HepG2 (cell line): ENCODE measurements around the gene TSPAN2. TPM values are rescaled to one million over a fixed set of nuclear protein-coding genes. Genes with fewer than 3 reads are reported as not detected.

Source experiments
- CBX5 ChIP-seq: sonication (generic); formaldehyde crosslinking; IDR thresholded peaks from 2 replicates; pipeline ENCODE4 v1.4.0; 2020; ENCODE audit warnings: missing genetic modification reagents, borderline replicate concordance
- GATAD1 ChIP-seq: IDR thresholded peaks from 2 replicates; pipeline ENCODE4 v1.6.1; 2016; ENCODE audit warnings: missing genetic modification reagents, missing compliant biosample characterization
- HHEX ChIP-seq: IDR thresholded peaks from 2 replicates; pipeline ENCODE4 v1.6.1; 2016; ENCODE audit warnings: control low read depth
- ISL2 ChIP-seq: sonication (generic); formaldehyde crosslinking; IDR thresholded peaks from 2 replicates; pipeline ENCODE4 v1.5.0; 2020; ENCODE audit warnings: missing genetic modification reagents
- KAT7 ChIP-seq: IDR thresholded peaks from 2 replicates; pipeline ENCODE4 v1.6.1; 2018; ENCODE audit warnings: borderline replicate concordance, missing compliant biosample characterization
- KLF16 ChIP-seq, 2 experiments: sonication (generic) in 1 of 2; formaldehyde crosslinking in 1 of 2; IDR thresholded peaks; 2 replicates each; pipeline versions ENCODE4 v1.6.1 to v1.8.0; 2016 to 2023; ENCODE audit warnings: missing genetic modification reagents in 2 of 2, missing compliant biosample characterization in 1 of 2
- MAFK ChIP-seq, 2 experiments: IDR thresholded peaks in 1 of 2; conservative IDR thresholded peaks in 1 of 2; 2 replicates each; pipeline ENCODE4 v1.6.1; 2011; ENCODE audit warnings: improper control_type of control experiment in 2 of 2, low read length in 2 of 2
- MYNN ChIP-seq: sonication (generic); formaldehyde crosslinking; IDR thresholded peaks from 2 replicates; pipeline ENCODE4 v1.4.0; 2020; ENCODE audit warnings: mild to moderate bottlenecking, low read depth, missing genetic modification reagents
- NFE2L2 ChIP-seq: fragments of 150-350 bp; IDR thresholded peaks from 2 replicates; pipeline ENCODE4 v1.6.1; 2014; ENCODE audit warnings: low read length
- NFYB ChIP-seq: sonication (generic); formaldehyde crosslinking; IDR thresholded peaks from 2 replicates; pipeline ENCODE4 v1.4.0; 2020; ENCODE audit warnings: missing genetic modification reagents
- RFX5 ChIP-seq: IDR thresholded peaks from 2 replicates; pipeline ENCODE4 v1.6.1; 2011; ENCODE audit warnings: low read depth, low read length, improper control_type of control experiment
- SIX1 ChIP-seq: sonication (generic); formaldehyde crosslinking; IDR thresholded peaks from 2 replicates; pipeline ENCODE4 v1.4.0; 2020; ENCODE audit warnings: missing genetic modification reagents, borderline replicate concordance
- SOX13 ChIP-seq, 3 experiments: fragments of 450-650 bp in 1 of 3; sonication (generic) in 1 of 3; formaldehyde crosslinking in 1 of 3; IDR thresholded peaks in 2 of 3; conservative IDR thresholded peaks in 1 of 3; 2 replicates each; pipeline versions ENCODE4 v1.5.0 to v1.6.1; 2016 to 2020; ENCODE audit warnings: antibody characterized with exemption in 1 of 3, mild to moderate bottlenecking in 1 of 3, missing compliant biosample characterization in 1 of 3, missing genetic modification reagents in 1 of 3, moderate library complexity in 1 of 3
- TSC22D2 ChIP-seq: sonication (generic); formaldehyde crosslinking; IDR thresholded peaks from 2 replicates; pipeline ENCODE4 v1.5.1; 2020; ENCODE audit warnings: missing genetic modification reagents, mild to moderate bottlenecking, borderline replicate concordance
- ZIK1 ChIP-seq: sonication (generic); formaldehyde crosslinking; IDR thresholded peaks from 2 replicates; pipeline ENCODE4 v1.5.0; 2020; ENCODE audit warnings: mild to moderate bottlenecking, low read depth, missing genetic modification reagents, borderline replicate concordance
- ZNF121 ChIP-seq: sonication (generic); formaldehyde crosslinking; IDR thresholded peaks from 2 replicates; pipeline ENCODE4 v1.5.0; 2020; ENCODE audit warnings: mild to moderate bottlenecking, missing genetic modification reagents
- ZNF235 ChIP-seq: sonication (generic); formaldehyde crosslinking; IDR thresholded peaks from 2 replicates; pipeline ENCODE4 v1.8.1; 2023; ENCODE audit warnings: mild to moderate bottlenecking, missing genetic modification reagents, borderline replicate concordance
- ZNF660 ChIP-seq: sonication (generic); formaldehyde crosslinking; IDR thresholded peaks from 2 replicates; pipeline ENCODE4 v1.5.1; 2020; ENCODE audit warnings: mild to moderate bottlenecking, low read depth, missing genetic modification reagents, borderline replicate concordance
- ZNF883 ChIP-seq: sonication (generic); formaldehyde crosslinking; IDR thresholded peaks from 2 replicates; pipeline ENCODE4 v1.5.1; 2020; ENCODE audit warnings: mild to moderate bottlenecking, missing genetic modification reagents; ENCODE audit errors: not compliant biosample characterization
- polyA plus RNA-seq, 8 experiments: library from polyadenylated mRNA; depleted of rRNA in 3 of 8; stranded (reverse) in 7 of 8; unstranded in 1 of 8; fragments of >200 nt; fragmentation: Illumina TruSeq in 4 of 8; extraction: Trizol in 4 of 8; gene quantifications; 2 replicates each; pipeline versions ENCODE4 v1.2.1 to v1.2.3, GENCODE V29; 2011 to 2016; ENCODE audit warnings: low read depth in 4 of 8, missing spikeins in 1 of 8, mixed read lengths in 1 of 8; ENCODE audit not compliant: insufficient read depth in 1 of 8
- total RNA-seq, 5 experiments: library from RNA; depleted of rRNA; stranded (reverse); fragments of >200 nt; fragmentation: Illumina TruSeq; extraction: Trizol; gene quantifications; 2 replicates each; pipeline ENCODE4 v1.2.3, GENCODE V29; 2016; ENCODE audit warnings: low read depth in 1 of 5
- TF ChIP-seq, protein P1 (sequence below): sonication (generic); formaldehyde crosslinking; IDR thresholded peaks from 2 replicates; pipeline ENCODE4 v1.4.0; 2020; ENCODE audit warnings: missing genetic modification reagents
- TF ChIP-seq, protein P2 (sequence below): sonication (generic); formaldehyde crosslinking; IDR thresholded peaks from 2 replicates; pipeline ENCODE4 v1.4.0; 2020; ENCODE audit warnings: mild to moderate bottlenecking, missing genetic modification reagents, borderline replicate concordance

Gene TSPAN2
- total and polyA plus RNA-seq, 2 of the 13 experiments (the other 11 are each of a cell fraction or from before 2014, with no cell fraction given), result not detected

DNA sequence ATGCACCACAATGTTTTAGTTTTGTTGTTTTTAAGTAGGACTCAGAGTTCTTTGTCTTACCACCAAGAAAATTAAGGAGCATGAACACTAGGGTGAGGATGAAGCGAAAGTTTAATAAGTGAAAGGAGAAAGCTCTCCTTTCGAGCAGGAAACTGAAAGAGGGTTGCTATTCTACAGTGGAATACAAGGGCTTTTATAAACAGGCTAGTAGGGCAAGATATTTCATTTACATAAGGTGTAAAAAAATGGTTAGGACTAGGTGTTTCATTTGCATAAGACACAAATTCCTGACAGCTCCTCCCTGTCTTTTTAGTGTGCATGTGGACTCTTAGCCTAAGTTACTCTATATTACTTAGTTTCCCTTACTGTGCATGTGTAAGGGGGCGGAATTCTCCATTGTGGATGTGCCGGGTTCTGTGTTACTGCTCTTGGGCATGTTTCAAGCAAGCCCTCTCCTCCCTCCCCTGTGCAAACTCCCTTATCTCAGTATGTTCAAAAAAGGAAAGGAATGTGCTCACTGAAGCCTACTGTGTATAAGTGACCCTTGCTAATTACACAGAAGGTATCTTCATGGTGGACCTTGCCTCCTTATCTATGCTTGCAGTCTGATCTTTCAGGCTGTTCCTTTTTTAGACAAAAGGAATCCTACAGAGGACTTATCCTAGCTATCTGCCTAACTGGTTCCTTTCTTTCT, 52.3 kb downstream of the TSPAN2 start (continued):
- TF ChIP-seq, protein P1, sequence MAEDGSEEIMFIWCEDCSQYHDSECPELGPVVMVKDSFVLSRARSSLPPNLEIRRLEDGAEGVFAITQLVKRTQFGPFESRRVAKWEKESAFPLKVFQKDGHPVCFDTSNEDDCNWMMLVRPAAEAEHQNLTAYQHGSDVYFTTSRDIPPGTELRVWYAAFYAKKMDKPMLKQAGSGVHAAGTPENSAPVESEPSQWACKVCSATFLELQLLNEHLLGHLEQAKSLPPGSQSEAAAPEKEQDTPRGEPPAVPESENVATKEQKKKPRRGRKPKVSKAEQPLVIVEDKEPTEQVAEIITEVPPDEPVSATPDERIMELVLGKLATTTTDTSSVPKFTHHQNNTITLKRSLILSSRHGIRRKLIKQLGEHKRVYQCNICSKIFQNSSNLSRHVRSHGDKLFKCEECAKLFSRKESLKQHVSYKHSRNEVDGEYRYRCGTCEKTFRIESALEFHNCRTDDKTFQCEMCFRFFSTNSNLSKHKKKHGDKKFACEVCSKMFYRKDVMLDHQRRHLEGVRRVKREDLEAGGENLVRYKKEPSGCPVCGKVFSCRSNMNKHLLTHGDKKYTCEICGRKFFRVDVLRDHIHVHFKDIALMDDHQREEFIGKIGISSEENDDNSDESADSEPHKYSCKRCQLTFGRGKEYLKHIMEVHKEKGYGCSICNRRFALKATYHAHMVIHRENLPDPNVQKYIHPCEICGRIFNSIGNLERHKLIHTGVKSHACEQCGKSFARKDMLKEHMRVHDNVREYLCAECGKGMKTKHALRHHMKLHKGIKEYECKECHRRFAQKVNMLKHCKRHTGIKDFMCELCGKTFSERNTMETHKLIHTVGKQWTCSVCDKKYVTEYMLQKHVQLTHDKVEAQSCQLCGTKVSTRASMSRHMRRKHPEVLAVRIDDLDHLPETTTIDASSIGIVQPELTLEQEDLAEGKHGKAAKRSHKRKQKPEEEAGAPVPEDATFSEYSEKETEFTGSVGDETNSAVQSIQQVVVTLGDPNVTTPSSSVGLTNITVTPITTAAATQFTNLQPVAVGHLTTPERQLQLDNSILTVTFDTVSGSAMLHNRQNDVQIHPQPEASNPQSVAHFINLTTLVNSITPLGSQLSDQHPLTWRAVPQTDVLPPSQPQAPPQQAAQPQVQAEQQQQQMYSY, result no peak
- TF ChIP-seq ZIK1 (CRISPR knock-in tag), result no peak
- peak; percentile 60; the same call in 1 of the 2 replicates for TF ChIP-seq ISL2 (CRISPR knock-in tag)
- TF ChIP-seq HHEX (CRISPR knock-in tag), result no peak
- no peak for TF ChIP-seq GATAD1 (CRISPR knock-in tag)
- no peak for TF ChIP-seq CBX5
- no peak for TF ChIP-seq MAFK (conservative IDR thresholded peaks at IDR 0.05 in 1 of 2, IDR thresholded peaks at IDR 0.05 in 1 of 2; ENCODE audit: low read length in 2 of 2)
- TF ChIP-seq KLF16 (CRISPR knock-in tag; IDR thresholded peaks at IDR 0.05), result no peak
- TF ChIP-seq SOX13 (IDR thresholded peaks at IDR 0.05), result no peak
- TF ChIP-seq SOX13 (CRISPR knock-in tag; conservative IDR thresholded peaks at IDR 0.05 in 1 of 2, IDR thresholded peaks at IDR 0.05 in 1 of 2), result peak in 1 of 2 experiments; percentile 69; a peak in 2 of 4 replicates
- no peak for TF ChIP-seq KAT7 (CRISPR knock-in tag)
- no peak for TF ChIP-seq NFE2L2
- no peak for TF ChIP-seq ZNF660
- TF ChIP-seq RFX5, result no peak
- TF ChIP-seq MYNN (CRISPR knock-in tag), result no peak
- TF ChIP-seq NFYB, result no peak
- peak; percentile 47; the same call in 1 of the 2 replicates for TF ChIP-seq SIX1 (CRISPR knock-in tag)
- no peak for TF ChIP-seq TSC22D2 (CRISPR knock-in tag)
- TF ChIP-seq ZNF883 (CRISPR knock-in tag), result no peak
- no peak for TF ChIP-seq ZNF121 (CRISPR knock-in tag)
- TF ChIP-seq, protein P2, sequence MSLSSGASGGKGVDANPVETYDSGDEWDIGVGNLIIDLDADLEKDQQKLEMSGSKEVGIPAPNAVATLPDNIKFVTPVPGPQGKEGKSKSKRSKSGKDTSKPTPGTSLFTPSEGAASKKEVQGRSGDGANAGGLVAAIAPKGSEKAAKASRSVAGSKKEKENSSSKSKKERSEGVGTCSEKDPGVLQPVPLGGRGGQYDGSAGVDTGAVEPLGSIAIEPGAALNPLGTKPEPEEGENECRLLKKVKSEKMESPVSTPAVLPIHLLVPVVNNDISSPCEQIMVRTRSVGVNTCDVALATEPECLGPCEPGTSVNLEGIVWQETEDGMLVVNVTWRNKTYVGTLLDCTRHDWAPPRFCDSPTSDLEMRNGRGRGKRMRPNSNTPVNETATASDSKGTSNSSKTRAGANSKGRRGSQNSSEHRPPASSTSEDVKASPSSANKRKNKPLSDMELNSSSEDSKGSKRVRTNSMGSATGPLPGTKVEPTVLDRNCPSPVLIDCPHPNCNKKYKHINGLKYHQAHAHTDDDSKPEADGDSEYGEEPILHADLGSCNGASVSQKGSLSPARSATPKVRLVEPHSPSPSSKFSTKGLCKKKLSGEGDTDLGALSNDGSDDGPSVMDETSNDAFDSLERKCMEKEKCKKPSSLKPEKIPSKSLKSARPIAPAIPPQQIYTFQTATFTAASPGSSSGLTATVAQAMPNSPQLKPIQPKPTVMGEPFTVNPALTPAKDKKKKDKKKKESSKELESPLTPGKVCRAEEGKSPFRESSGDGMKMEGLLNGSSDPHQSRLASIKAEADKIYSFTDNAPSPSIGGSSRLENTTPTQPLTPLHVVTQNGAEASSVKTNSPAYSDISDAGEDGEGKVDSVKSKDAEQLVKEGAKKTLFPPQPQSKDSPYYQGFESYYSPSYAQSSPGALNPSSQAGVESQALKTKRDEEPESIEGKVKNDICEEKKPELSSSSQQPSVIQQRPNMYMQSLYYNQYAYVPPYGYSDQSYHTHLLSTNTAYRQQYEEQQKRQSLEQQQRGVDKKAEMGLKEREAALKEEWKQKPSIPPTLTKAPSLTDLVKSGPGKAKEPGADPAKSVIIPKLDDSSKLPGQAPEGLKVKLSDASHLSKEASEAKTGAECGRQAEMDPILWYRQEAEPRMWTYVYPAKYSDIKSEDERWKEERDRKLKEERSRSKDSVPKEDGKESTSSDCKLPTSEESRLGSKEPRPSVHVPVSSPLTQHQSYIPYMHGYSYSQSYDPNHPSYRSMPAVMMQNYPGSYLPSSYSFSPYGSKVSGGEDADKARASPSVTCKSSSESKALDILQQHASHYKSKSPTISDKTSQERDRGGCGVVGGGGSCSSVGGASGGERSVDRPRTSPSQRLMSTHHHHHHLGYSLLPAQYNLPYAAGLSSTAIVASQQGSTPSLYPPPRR (CRISPR knock-in tag), result 0 out of 2 replicates have a peak, but pooled peaks have one; percentile 16
- no peak for TF ChIP-seq ZNF235 (CRISPR knock-in tag)
